K562 (cell line): ENCODE measurements around the gene ROBO2. TPM values are rescaled to one million over a fixed set of nuclear protein-coding genes. Genes with fewer than 3 reads are reported as not detected.

Source experiments
- ATAC-seq: fragments of 200-7000 bp; cut with Tn5 transposase; 3 replicates; pipeline ENCODE4 v1.9.1; 2020; ENCODE audit warnings: moderate library complexity
- BruUV-seq: library from RNA; stranded (reverse); fragments of 400-500 nt; replicated peaks from 2 replicates; lab custom pipeline; 2021; lab: Mats Ljungman, UMichigan
- CTCF ChIA-PET: fragments of 300-600 bp; formaldehyde crosslinking; extraction: SDS; loops from one replicate; lab custom pipeline; 2021; ENCODE audit warnings: low intra/inter-chr PET ratio; lab: Yijun Ruan, JAX
- POLR2A ChIA-PET: fragments of 300-600, 350-650 bp; sonication (Branson Sonifier 250); formaldehyde crosslinking; extraction: SDS; loops from one replicate; lab custom pipeline; 2021; ENCODE audit warnings: antibody characterized with exemption, inconsistent platforms; lab: Yijun Ruan, JAX
- DNase-seq, 4 experiments: peaks; one replicate each; pipeline versions ENCODE4 v3.0.0 to v3.0.0-alpha.2; 2011 to 2018; ENCODE audit warnings: low spot score in 3 of 4, mixed read lengths in 3 of 4; ENCODE audit errors: extremely low read depth in 1 of 4
- FAIRE-seq: peaks from 2 replicates; lab custom pipeline; 2011; peaks lifted over from hg19 to GRCh38; lab: Jason Lieb, UNC
- H2AFZ ChIP-seq: 2 replicates; pipeline ENCODE4 v1.6.0; 2011; ENCODE audit warnings: low read depth, low read length, control low read depth, inconsistent platforms
- H3K27ac ChIP-seq: fragments of 200-600 bp; 3 replicates; pipeline ENCODE4 v1.8.0; 2011; ENCODE audit warnings: low read depth, mild to moderate bottlenecking, control low read depth, inconsistent platforms, low read length, moderate library complexity, mixed read lengths; ENCODE audit errors: extremely low read depth
- H3K27me3 ChIP-seq, 2 experiments: fragments of 300-600 bp in 1 of 2; 2 replicates in 1 of 2; 3 replicates in 1 of 2; pipeline versions ENCODE4 v1.6.0 to v1.8.0; 2011; ENCODE audit warnings: inconsistent platforms in 2 of 2, low read length in 2 of 2, mild to moderate bottlenecking in 1 of 2, mixed read lengths in 1 of 2, moderate library complexity in 1 of 2; ENCODE audit not compliant: control insufficient read depth in 2 of 2, insufficient read depth in 2 of 2
- H3K36me3 ChIP-seq: fragments of 300-600 bp; 3 replicates; pipeline ENCODE4 v1.8.0; 2011; ENCODE audit warnings: mild to moderate bottlenecking, low read length, inconsistent platforms; ENCODE audit not compliant: control insufficient read depth, insufficient read depth
- H3K4me1 ChIP-seq, 2 experiments: fragments of 200-600 bp in 1 of 2; replicated peaks in 1 of 2; 2 replicates in 1 of 2; 3 replicates in 1 of 2; pipeline versions ENCODE4 v1.5.1 to v1.8.0; 2011; ENCODE audit warnings: inconsistent platforms in 2 of 2, low read length in 2 of 2, mild to moderate bottlenecking in 1 of 2, mixed read lengths in 1 of 2, moderate library complexity in 1 of 2; ENCODE audit not compliant: control insufficient read depth in 2 of 2, insufficient read depth in 2 of 2
- H3K4me2 ChIP-seq: 2 replicates; pipeline ENCODE4 v1.6.1; 2011; ENCODE audit warnings: low read length, control low read depth, inconsistent platforms, mixed read lengths; ENCODE audit not compliant: insufficient read depth
- H3K4me3 ChIP-seq: fragments of 200-600 bp; sonication (generic), shearing (Covaris generic); 2 replicates; pipeline ENCODE4 v1.5.1; 2016; ENCODE audit warnings: control low read depth, inconsistent platforms
- H3K79me2 ChIP-seq: fragments of 200-600 bp; 3 replicates; pipeline ENCODE4 v1.8.0; 2011; ENCODE audit warnings: low read length, inconsistent platforms; ENCODE audit not compliant: control insufficient read depth, insufficient read depth
- H3K9ac ChIP-seq, 2 experiments: 2 replicates each; pipeline versions ENCODE4 v1.6.0 to v1.6.1; 2011; ENCODE audit warnings: low read depth in 2 of 2, low read length in 2 of 2, control low read depth in 1 of 2, inconsistent platforms in 1 of 2, mild to moderate bottlenecking in 1 of 2, mixed read lengths in 1 of 2; ENCODE audit not compliant: insufficient read depth in 1 of 2
- H3K9me1 ChIP-seq: one replicate; pipeline ENCODE4 v1.6.0; 2011; ENCODE audit warnings: inconsistent platforms, mild to moderate bottlenecking, low read length, moderate library complexity; ENCODE audit not compliant: control insufficient read depth, insufficient read depth
- H3K9me3 ChIP-seq: replicated peaks from 2 replicates; pipeline ENCODE4 v1.5.1; 2011; ENCODE audit warnings: low read depth, low read length, inconsistent platforms; ENCODE audit not compliant: control insufficient read depth, insufficient read depth
- H4K20me1 ChIP-seq: replicated peaks from 2 replicates; pipeline ENCODE4 v1.6.1; 2011; ENCODE audit warnings: low read length, inconsistent platforms, mixed read lengths; ENCODE audit not compliant: control insufficient read depth, insufficient read depth
- PKNOX1 ChIP-seq: fragments of 450-650 bp; IDR thresholded peaks from 2 replicates; pipeline ENCODE4 v1.6.1; 2016
- ZNF280B ChIP-seq: fragments of 250-450 bp; sonication (Bioruptor Pico); IDR thresholded peaks from 2 replicates; pipeline ENCODE4 v1.5.1; 2021; ENCODE audit warnings: mild to moderate bottlenecking
- WGBS: fragments of 100-300 bp; shearing (Covaris generic); methylation state at CpG from one replicate; pipeline ENCODE4 v1.1.6; 2016; ENCODE audit warnings: low coverage, mixed read lengths; ENCODE audit not compliant: insufficient coverage; ENCODE audit errors: missing lambda C conversion rate; 5-methylcytosine and 5-hydroxymethylcytosine counted together
- in situ Hi-C: fragments of 300-500 bp; cut with MboI; formaldehyde crosslinking; loops from 4 replicates; pipeline ENCODE4 v1.15.0; 2018; ENCODE audit warnings: inconsistent platforms, mixed read lengths
- intact Hi-C: fragments of 100-400 bp; cut with micrococcal nuclease; formaldehyde crosslinking; loops from 2 replicates; pipeline ENCODE4 v1.14.2; 2022
- polyA plus RNA-seq, 8 experiments: library from polyadenylated mRNA; depleted of rRNA in 4 of 8; stranded (reverse) in 5 of 8; unstranded in 3 of 8; fragments of >200 nt; fragmentation: Nextera tagmentation in 2 of 8; fragmentation: Illumina TruSeq in 1 of 8; extraction: Ambion mirVana in 2 of 8; extraction: Trizol in 1 of 8; gene quantifications; 2 replicates each; pipeline versions ENCODE4 v1.2.1 to v1.2.3, GENCODE V29; 2011 to 2014; ENCODE audit warnings: inconsistent platforms in 1 of 8, missing spikeins in 1 of 8
- total RNA-seq, 7 experiments: library from RNA; depleted of rRNA in 6 of 7; stranded (reverse); fragments of >200 nt in 6 of 7; fragmentation: Illumina TruSeq in 2 of 7; extraction: Trizol in 2 of 7; gene quantifications; 2 replicates each; pipeline versions ENCODE4 v1.2.1 to v1.2.3, GENCODE V29; 2011 to 2021; ENCODE audit warnings: low replicate concordance in 1 of 7

ROBO2 gene
- total and polyA plus RNA-seq, 9 of the 15 experiments (the other 6 are each of a cell fraction or from before 2014, with no cell fraction given) = 0.84 to 3.0 (median 1.7) TPM

- CTCF ChIA-PET = no interaction called here
- POLR2A ChIA-PET = no interaction called here
These were observed 40.2 kb downstream of the ROBO2 start for GRCh38 chr3:77079988-77080610.

More at GRCh38 chr3:77079988-77080610, 40.2 kb downstream of the ROBO2 start:
- BruUV-seq = no TSS peak
- intact Hi-C loops = no loop called here
- Histone ChIP-seq H3K9me1 (no peaks in the 10 kb centered on the region), H3K36me3 (no peaks in the 10 kb centered on the region), H3K9ac (no peak overlapping the region; a peak in 1 of 4 replicates), H3K27me3 (no peaks in the 10 kb centered on the region), H3K4me1 (no peaks in the 10 kb centered on the region), H3K79me2 (no peaks in the 10 kb centered on the region), H2AFZ (peak overlapping the region; percentile 66), H3K4me2 (peak overlapping the region; percentile 53), H4K20me1 (no peaks in the 10 kb centered on the region), H3K4me3 (no peak overlapping the region), H3K27ac (no peak overlapping the region), H3K9me3 (no peaks in the 10 kb centered on the region)
- no peak for FAIRE-seq
- 13% methylated on average over 12 of the region's 12 CpGs for WGBS
- in situ Hi-C loops = no loop called here
- peak; percentile 48; the same call in 1 of the 3 replicates for ATAC-seq
- no peak for DNase-seq
- TF ChIP-seq PKNOX1 = peak; percentile 26; the same call in 1 of the 2 replicates
- TF ChIP-seq ZNF280B (CRISPR knock-in tag) = no peak
